Vagina (tissue), 2 donors: ENCODE data around the gene LRRC4C.

Experiments used
- POLR2AphosphoS5 ChIP-seq, 2 donors: sonication (generic); formaldehyde crosslinking; IDR thresholded peaks; one replicate each; pipeline ENCODE4 v1.9.0; 2017; ENCODE audit warnings: antibody characterized with exemption in 2 of 2, mild to moderate bottlenecking in 2 of 2, low read depth in 1 of 2; ENCODE audit not compliant: insufficient read depth in 1 of 2
- TF ChIP-seq, protein P1 (sequence below), 3 experiments: fragments of 450-650 bp in 2 of 3; fragments of 200-600 bp in 1 of 3; sonication (generic) in 1 of 3; IDR thresholded peaks; one replicate each; pipeline ENCODE4 v1.5.1; 2017 to 2019; ENCODE audit warnings: antibody characterized with exemption in 3 of 3, mild to moderate bottlenecking in 2 of 3, moderate library complexity in 2 of 3

DNA sequence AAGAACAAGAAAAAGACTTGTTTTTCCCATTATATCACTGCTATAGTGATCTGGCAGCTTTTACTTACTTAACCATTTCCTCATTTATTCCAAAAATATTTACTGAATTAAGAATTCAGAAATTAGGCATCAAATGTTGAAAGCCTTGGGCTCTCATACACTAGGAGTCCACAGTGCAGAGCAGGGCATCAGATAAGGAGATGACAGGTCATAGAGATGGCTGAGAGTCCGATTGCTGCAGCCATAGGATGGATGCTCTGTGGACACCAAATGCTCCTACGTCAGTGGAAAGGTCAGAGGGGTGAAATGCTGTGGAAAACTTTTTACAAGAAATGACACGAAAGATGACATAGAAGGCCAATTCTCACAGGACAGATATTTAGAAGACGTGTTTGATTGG, 771.1 kb downstream of the LRRC4C start:
- no peak for TF ChIP-seq POLR2AphosphoS5 (IDR thresholded peaks at IDR 0.05; ENCODE audit: insufficient read depth in 1 of 2, low read depth in 1 of 2)
- TF ChIP-seq, protein P1, sequence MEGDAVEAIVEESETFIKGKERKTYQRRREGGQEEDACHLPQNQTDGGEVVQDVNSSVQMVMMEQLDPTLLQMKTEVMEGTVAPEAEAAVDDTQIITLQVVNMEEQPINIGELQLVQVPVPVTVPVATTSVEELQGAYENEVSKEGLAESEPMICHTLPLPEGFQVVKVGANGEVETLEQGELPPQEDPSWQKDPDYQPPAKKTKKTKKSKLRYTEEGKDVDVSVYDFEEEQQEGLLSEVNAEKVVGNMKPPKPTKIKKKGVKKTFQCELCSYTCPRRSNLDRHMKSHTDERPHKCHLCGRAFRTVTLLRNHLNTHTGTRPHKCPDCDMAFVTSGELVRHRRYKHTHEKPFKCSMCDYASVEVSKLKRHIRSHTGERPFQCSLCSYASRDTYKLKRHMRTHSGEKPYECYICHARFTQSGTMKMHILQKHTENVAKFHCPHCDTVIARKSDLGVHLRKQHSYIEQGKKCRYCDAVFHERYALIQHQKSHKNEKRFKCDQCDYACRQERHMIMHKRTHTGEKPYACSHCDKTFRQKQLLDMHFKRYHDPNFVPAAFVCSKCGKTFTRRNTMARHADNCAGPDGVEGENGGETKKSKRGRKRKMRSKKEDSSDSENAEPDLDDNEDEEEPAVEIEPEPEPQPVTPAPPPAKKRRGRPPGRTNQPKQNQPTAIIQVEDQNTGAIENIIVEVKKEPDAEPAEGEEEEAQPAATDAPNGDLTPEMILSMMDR (IDR thresholded peaks at IDR 0.05): no peak
